ENCODE data around the gene SMAP1. TPM values are rescaled to one million over a fixed set of nuclear protein-coding genes. Genes with fewer than 3 reads are reported as not detected.

The SMAP1 gene
- polyA plus RNA-seq, 1 donor, result 25.0 TPM

- DNase-seq (ENCODE audit: low read depth), result no peak
These were observed 226.3 kb downstream of the SMAP1 start for GRCh38 chr6:70894001-70894400.

GRCh38 chr6:70900047-70900446 lies 232.4 kb downstream of the SMAP1 start:
- no peak for DNase-seq (ENCODE audit: low read depth)

GRCh38 chr6:70901324-70901723 lies 233.6 kb downstream of the SMAP1 start:
- DNase-seq (ENCODE audit: low read depth), result no peak

GRCh38 chr6:70903665-70904452 lies 236.2 kb downstream of the SMAP1 start:
- no peak for DNase-seq (ENCODE audit: low read depth)

- DNase-seq (ENCODE audit: low read depth), result no peak
These were observed 238.1 kb downstream of the SMAP1 start for GRCh38 chr6:70905742-70906141.

Other genes starting within 250 kb of the SMAP1 start
- 16.0 TPM for gene SDHAF4, start 101.0 kb upstream of the SMAP1 start, polyA plus RNA-seq (ENCODE audit: insufficient read length)

Measured in forelimb muscle (tissue), 1 donor.